HG02970 (cell line): ENCODE data around the gene METTL14.
A peak's percentile ranks its signal among the peaks of the same experiment; 100 is the strongest.
"Not testable (repeated sequence)": the region's sequence is repeated elsewhere in the genome, so short reads cannot be mapped to it uniquely, and the experiment has no call there.

Source experiments
- ATAC-seq: cut with Tn5 transposase; IDR thresholded peaks from one replicate; pipeline ENCODE4 v1.9.1; 2021; ENCODE audit warnings: mild to moderate bottlenecking, moderate library complexity, moderate number of reproducible peaks; ENCODE audit not compliant: unreplicated experiment, low FRiP score

Gene METTL14

DNA sequence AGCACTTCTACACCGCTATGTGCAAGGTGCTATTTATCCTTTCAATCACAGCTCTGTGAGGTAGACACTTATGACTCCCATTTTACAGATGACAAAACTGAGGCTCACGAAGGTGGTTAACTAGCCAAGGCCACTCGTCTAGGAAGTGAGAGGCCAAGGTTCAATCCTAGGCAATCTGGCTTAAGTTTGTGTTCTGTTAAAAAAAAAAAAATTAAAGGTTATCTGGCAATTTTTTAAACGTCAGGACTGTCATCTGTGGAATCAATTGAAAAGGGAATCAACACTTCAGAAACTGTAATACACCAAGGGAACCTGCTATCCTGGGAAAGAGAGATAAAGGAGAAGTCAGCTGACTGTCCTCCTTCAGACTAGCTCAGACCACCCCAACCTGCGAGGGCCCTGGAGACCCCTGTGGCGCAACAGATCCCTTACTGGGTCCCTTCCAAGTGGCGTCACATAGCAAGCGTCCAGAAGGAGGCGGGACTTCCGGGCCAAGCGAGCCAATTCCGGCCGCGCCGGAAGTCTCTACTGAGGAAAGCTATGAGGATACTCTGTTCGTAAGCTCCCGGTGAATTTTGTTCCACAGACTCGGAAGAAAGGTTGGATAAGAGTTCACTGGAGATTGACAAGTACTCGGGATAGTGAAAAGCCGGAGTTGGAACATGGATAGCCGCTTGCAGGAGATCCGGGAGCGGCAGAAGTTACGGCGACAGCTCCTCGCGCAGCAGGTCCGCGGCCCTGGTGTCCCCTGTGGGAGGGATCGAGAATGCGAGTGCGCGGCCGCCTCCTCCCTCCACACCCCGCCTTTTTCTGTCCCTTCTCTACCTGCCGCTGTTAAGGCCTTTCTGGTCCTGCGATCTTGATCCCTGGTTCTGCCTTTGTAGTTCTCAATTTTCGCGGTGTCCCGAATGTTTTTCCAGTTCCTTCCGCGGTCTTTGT is at the start of gene METTL14:
METTL14 (plus strand) TSS at position 520 of the 939 bp plus-strand sequence; CDS start at position 663, 143 bp downstream.
- peak; percentile 99 for ATAC-seq

- ATAC-seq, result not testable (repeated sequence)
Measured at GRCh38 chr4:118636126-118636525, 49.1 kb upstream of the METTL14 start.

GRCh38 chr4:118664665-118665064 is 20.5 kb upstream of the METTL14 start:
- ATAC-seq, result not testable (repeated sequence)

DNA sequence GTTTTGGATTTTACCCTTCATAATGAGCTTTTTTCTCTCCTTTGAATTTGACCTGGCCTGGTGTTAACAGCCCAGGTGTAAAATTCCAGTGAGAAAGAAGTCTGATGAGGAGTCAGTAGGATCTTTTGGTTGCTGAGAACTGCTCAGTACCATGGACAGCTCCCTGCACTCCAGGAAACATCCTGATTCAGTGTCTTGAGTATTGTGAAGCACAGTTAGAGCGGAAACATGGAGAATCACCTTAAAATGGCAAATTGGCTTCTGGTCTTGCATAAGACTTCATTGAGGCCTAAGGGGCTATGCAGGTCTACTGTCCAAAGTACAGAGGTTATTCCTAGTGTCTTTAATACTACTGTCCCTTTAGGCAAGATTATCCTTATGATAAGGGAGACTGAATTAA is 16.0 kb upstream of the METTL14 start:
- ATAC-seq, result not testable (repeated sequence)

- not testable (repeated sequence) for ATAC-seq
Measured at GRCh38 chr4:118670968-118671367, 14.2 kb upstream of the METTL14 start.

DNA sequence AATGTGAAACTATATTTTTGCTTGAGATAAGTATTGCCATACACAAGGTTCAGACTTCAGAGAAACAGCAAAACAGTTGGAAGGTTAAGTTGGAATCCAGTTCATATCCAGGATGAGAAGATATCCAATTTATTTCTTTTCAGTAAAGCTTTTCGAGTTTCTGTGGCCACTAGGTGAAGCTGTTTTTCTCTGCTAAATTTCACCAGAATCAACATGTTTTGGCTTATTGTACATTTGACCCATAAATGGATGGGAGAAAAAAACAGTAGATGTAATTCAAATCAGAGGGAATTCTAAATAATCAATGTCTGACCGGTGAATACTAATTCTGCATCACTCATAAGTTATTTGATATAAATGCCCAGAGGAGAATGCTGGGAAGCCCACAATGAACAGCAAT is 9.1 kb upstream of the METTL14 start:
- no peak for ATAC-seq

- ATAC-seq, result no peak
Measured at GRCh38 chr4:118680808-118681207, 4.4 kb upstream of the METTL14 start.

DNA sequence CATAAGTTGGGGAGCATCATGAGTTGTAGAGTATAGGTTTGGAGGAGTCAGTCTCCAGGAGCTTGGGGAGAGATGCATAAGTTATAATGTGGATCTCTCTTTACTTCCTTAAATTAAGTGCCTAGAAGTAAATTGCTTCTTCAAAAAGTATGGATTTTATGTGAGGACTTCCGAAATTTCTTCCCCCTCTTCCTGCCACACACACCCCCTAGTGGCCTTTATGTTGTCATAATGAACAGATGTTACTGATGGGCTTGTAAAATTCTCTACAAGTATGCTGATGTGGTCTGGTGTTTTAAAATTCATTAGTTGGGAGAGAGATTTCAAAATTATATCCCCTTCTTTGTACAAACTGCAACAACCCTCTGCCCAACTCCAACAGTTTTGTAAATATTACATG is 2.3 kb upstream of the METTL14 start:
- no peak for ATAC-seq

DNA sequence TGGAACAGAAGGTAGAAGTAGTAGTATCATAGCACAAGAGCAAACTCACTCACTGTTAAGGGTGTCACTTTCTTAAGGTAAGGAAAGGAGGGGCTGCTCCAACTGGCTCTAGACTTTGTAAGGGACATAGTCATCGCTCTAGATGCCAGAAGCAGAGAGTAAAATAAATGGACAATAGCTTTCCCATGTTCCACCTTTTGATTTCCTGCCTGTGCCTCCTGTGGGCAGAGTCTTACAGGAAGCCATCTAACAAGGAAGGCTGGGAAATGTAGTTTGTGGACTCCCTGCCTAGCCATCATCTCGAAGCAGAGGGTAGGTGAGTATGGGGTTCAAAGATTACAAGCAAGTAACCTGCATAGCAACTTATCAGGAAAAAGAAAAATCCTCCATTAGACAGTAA is 1.7 kb upstream of the METTL14 start:
- ATAC-seq, result no peak

GRCh38 chr4:118703118-118703517 is 17.9 kb downstream of the METTL14 start:
- ATAC-seq, result no peak

- no peak for ATAC-seq
Measured at GRCh38 chr4:118711052-118711451, 25.9 kb downstream of the METTL14 start.

DNA sequence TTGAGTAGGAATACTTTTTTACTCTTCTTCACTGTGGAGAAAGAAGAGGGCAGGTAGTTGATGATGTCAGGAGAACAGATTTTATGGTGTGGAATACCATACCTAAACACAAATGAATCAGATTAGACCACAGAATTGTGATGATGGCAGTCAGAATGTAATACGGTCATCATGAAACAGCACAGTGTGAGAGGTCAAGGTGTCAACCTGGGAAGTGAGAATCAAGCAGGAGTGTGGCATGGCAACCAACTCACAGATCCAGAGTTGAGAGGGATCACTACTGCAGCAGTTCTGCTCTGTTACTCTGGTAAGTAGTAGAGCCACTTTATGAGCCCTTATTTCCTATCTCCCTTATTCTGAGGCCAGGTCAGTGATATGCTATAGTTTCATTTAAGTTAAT is 27.7 kb downstream of the METTL14 start:
- ATAC-seq, result no peak

GRCh38 chr4:118714682-118715081 is 29.5 kb downstream of the METTL14 start:
- ATAC-seq, result no peak

- no peak for ATAC-seq
Measured at GRCh38 chr4:118716304-118716703, 31.1 kb downstream of the METTL14 start.

DNA sequence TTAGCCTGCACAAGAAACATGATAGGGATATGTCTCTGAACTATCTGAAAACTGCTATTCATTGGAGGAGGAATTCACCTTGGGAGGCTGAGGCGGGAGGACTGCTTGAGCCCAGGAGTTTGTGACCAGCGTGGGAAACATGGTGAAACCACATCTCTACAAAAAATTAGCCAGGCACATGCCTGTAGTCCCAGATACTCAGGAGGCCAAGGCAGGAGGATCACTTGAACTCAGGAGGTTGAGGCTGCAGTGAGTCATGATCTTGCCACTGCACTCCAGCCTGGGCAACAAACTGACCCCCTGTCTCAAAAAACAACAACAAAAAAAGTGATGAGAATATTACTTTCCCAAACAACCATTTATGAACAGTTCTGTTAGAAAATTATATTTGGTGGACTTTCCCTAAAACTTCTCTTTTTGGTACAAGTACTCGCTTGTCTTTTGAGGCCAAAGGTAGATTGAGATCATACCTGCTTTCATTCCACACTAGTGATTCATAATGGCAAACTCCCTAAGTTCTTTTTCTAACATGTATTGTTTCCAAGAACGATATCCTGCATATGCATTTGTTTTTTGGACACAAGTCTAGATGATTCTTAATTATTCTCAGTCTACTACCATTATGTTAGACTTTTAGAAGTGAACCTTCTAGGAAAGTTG is 33.4 kb downstream of the METTL14 start:
- ATAC-seq, result no peak

- no peak for ATAC-seq
Measured at GRCh38 chr4:118721752-118722151, 36.6 kb downstream of the METTL14 start.

GRCh38 chr4:118723369-118723768 is 38.2 kb downstream of the METTL14 start:
- no peak for ATAC-seq

DNA sequence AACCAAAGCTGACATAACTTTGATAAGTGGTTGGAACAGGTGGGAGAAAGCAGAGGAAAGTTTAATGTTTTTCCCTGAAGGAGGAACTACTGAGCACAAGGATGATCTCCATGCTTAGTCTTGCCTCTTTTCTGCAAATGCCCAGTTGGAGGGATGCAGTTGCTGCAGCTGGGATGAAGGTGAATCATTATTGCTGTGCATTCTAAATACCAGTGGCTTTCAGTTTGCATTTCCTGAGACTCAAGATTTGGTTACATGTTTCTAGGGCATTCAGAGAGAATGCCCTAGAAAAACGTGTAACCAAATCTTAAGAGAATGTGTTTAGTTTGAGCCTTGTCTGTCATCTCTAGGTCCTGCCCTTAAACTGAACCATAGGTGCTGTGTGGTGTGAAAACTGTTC is 42.2 kb downstream of the METTL14 start:
- ATAC-seq, result no peak

DNA sequence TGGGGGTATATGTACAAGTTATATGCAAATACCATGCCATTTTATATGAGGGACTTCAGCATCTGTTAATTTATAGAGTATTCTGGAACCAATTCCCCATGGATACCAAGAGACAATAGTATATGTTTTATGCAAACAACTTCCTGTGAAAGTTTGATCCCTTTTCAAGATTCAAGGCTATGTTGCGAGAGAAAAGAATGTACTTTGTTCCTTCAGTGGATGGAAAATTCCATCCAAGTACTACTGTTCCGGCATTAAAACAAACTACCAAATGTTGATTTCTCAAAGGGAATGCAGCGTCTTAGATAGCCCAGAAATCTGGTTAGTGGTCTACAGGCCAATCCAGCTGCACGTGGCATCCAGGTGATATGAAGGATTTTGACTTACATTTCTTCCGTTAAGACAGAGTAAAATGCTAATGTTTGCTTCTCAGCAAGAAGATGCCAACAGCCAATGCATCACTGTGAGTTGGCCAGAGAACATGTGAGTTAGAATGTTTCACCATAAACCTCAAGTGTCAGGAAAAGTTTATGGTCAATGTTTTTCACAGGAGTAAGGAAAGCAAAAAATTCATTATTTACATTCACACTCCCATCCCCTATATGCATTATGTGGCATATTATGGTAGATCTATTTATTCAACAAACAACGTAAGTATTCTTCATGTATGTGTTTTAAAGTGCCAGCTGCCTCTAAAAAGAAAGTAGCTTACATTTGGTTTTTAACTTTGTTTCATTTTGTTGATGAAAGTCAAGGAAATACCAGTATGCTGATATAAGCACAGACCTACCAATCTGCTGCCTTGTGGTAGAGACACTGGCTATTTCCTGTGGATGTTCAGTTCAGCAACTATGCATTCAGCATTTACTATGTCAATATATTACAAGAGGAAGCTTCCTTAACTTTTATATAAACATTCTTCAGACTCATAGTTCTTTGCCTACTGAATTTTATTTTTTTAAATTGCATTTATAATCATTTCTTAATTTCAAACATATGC is 44.4 kb downstream of the METTL14 start:
- ATAC-seq, result no peak

GRCh38 chr4:118730683-118731082 is 45.5 kb downstream of the METTL14 start:
- ATAC-seq, result no peak
